Skin epidermis (tissue), 12 donors: ENCODE data around the gene CCDC152.
"Not testable (repeated sequence)": the region's sequence is repeated elsewhere in the genome, so short reads cannot be mapped to it uniquely, and the experiment has no call there.

ENCODE experiments used
- H3K27ac ChIP-seq, 21 experiments: fragments of 200-600 bp; sonication (generic) in 11 of 21; one replicate each; pipeline ENCODE4 v1.5.0; 2020; ENCODE audit warnings: mild to moderate bottlenecking in 3 of 21, inconsistent platforms in 2 of 21, moderate library complexity in 2 of 21
- H3K4me3 ChIP-seq, 7 experiments: fragments of 200-600 bp; sonication (generic) in 2 of 7; one replicate each; pipeline ENCODE4 v1.5.0; 2020; ENCODE audit warnings: inconsistent platforms in 2 of 7, mild to moderate bottlenecking in 2 of 7, moderate library complexity in 1 of 7

CCDC152 gene

GRCh38 chr5:42808888-42809611 lies 52.4 kb downstream of the CCDC152 start:
- Histone ChIP-seq H3K4me3 (peak overlapping the region in 5 of 7 experiments; percentile 5 to 50 (median 32)), H3K27ac (peak overlapping the region in 8 of 21 experiments; percentile 3 to 82 (median 22))

DNA sequence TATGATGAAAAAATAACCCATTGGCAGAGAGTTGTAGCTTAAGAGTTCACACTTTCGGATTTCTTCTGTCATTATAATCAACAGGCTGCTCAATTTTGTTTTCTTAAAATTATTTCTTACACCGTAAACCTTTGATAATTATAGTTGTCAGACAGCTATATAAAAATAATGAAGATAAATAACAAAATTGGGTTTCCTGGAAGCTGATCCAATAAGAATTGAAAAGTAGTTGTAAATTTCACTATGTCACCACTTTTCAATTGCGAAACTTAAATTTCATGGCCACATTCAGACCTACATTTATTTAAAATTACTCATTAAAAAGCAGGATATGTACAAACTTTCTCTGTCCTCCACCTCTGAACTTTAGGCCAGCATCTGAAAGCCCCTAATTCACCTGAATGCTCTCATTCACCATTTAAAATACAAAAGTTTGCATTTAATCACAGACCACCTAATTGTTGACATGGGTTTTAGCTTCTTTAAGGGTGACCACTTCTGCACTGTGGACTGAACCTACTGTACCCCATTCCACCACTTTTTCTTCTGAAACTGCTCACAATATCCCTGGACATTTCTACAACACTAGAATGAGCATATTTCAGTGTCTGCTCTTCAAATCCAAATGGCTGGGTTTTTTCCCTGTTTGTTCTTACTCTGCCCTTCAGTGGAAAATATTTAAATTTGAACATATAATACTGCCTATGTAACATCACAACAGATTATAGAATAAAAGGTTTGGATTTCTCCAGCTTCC lies 54.4 kb downstream of the CCDC152 start:
- Histone ChIP-seq H3K27ac (peak overlapping the region in 20 of 21 experiments; percentile 29 to 88 (median 82)), H3K4me3 (peak overlapping the region; percentile 23 to 50 (median 37))

GRCh38 chr5:42811591-42812446 lies 55.2 kb downstream of the CCDC152 start, which contains the start of gene SELENOP:
Gene SELENOP (minus strand): TSS chr5:42811892. CDS start chr5:42808353, 3,539 bp downstream.
- peak within 1 kb of the TSS; percentile 23 to 50 (median 37) for H3K4me3 ChIP-seq
- peak within 1 kb of the TSS in 20 of 21 experiments; percentile 29 to 88 (median 82) for H3K27ac ChIP-seq

- Histone ChIP-seq H3K27ac (peak overlapping the region in 15 of 21 experiments; percentile 76 to 88 (median 82)), H3K4me3 (no peak overlapping the region)
Measured at GRCh38 chr5:42812620-42813019, 56.0 kb downstream of the CCDC152 start.

DNA sequence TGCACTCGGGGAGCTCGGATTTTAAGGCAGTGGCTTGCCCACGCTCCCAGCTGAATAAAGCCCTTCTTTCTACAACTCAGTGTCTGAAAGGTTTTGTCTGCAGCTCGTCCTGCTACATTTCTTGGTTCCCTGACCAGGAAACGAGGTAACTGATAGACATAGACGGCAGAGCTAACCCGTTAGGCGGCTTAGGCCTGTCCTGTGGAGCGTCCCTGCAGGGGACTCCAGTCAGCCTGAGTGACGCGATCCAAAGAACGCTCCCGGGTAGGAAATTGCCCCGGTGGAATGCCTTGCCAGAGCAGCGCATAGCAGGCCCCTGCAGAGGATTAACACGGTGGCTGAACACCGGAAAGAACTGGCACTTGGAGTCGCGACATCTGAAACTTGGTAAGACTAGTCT lies 56.9 kb downstream of the CCDC152 start:
- H3K4me3 ChIP-seq: no peak overlapping the region

DNA sequence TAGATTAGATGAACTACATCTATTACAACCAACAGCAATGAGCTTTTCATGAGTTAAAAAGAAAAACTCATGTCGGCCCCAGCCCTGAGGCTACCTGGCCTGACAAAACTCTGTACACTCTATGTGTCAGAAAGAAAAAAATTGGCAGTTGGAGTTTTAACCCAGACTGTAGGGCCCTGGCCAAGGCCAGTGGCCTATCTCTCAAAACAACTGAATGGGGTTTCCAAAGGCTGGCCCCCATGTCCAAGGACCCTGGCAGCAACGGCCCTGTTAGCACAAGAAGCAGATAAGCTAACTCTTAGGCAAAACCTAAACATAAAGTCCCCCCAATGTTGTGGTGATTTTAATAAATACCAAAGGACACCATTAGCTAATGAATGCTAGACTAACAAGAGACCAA lies 59.9 kb downstream of the CCDC152 start:
- not testable (repeated sequence) for H3K27ac ChIP-seq, H3K4me3 ChIP-seq

More for the DNA sequence above, 56.9 kb downstream of the CCDC152 start:
- H3K27ac ChIP-seq: peak overlapping the region in 3 of 21 experiments; percentile 24 to 76 (median 63)

- H3K27ac ChIP-seq: no peak overlapping the region
Measured at GRCh38 chr5:42819745-42820144, 63.1 kb downstream of the CCDC152 start.

GRCh38 chr5:42822548-42822947 lies 65.9 kb downstream of the CCDC152 start:
- Histone ChIP-seq H3K4me3 (no peak overlapping the region), H3K27ac (no peak overlapping the region)

More at GRCh38 chr5:42819745-42820144, 63.1 kb downstream of the CCDC152 start:
- no peak overlapping the region for H3K4me3 ChIP-seq

- Histone ChIP-seq H3K27ac (no peak overlapping the region), H3K4me3 (no peak overlapping the region)
Measured at GRCh38 chr5:42824347-42824976, 67.8 kb downstream of the CCDC152 start.

DNA sequence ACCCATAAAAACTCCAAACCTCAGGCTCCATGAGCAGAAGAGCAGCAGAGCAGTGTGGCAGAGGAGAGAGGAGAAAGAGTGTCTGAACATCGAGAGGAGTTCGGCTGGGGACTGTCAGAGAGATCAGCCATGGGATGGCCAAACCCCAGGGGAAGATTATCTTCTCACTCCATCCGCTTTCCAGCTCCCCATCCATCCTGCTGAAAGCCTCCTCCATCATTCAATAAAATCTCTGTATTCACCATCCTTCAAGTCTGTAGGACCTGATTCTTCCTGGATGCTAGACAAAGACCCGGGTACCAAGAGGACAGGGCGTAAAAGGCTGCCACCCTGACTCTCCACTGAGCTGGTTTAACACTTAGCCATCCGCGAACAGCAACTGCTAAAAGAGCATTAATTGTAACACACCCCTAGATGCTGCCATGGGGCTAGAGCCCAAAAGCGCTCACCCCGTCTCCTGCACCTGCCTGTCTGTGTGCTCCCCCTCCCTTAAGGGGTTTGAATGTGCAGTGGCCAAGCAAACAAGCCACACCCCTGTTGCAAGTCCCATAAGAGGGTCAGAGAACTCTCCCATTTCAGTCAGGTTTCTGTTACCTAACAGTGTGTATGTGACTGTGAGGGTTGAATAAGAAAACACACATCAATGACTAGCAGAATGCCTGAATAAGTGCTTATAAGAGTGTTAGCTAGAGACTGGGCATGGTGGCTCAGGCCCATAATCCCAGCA lies 69.0 kb downstream of the CCDC152 start:
- Histone ChIP-seq H3K27ac (no peak overlapping the region), H3K4me3 (no peak overlapping the region)

DNA sequence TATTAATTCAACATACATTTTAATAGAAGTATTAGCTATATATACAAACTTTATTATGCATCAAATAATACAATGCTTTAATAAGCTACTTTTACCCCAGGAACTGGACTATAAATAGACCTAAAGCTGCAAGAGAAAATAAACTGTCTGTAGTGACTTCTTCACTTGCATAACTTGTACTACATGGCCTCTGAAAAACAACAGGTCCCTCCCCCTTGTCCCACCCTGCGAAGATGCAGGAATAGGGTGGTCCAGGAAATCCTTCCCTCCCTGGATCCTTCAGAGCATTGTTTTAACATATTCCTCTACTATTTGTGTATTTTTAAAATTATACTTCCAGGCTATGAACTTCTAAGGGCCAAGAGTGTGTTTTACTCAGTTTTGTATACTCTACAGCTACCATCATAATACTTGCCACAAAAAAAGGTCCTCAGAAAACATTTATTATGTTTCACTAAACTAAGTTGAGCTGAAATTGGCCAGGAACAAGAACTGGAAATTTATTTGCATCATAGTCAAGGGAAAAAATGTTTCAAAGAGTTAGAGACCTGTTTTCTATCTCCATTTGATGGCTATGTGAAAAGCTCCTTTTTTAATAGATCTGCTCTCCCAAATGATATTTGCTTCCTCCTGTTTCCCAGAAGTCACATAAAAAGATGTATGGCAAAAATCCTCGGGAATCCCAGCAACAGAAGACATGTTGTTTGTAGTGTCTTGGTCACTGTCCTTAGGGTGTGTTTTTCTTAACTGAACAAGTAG lies 70.3 kb downstream of the CCDC152 start:
- H3K4me3 ChIP-seq: no peak overlapping the region
- H3K27ac ChIP-seq: no peak overlapping the region

DNA sequence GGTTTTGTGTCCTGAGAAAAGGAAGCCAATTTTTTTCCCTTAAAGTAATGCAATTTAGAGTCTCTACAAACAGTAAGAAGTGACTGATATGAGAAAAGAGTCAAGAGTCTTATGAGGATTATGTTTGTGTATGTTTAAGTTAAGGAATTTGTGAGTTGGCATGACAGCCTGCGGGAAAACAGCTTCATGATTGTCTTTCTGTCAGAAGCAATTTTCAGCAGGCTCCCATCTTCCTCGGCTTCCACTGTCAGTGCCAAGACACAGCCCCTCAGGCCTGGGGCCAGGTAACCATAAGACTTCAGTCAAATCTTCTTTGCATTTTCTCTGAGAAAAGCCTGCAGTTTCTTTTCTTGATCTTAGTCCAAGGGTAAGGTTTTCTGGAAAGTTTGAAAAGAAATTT lies 72.1 kb downstream of the CCDC152 start:
- no peak overlapping the region for H3K4me3 ChIP-seq
- peak overlapping the region in 1 of 21 experiments; percentile 42 for H3K27ac ChIP-seq

- no peak overlapping the region for H3K27ac ChIP-seq
- no peak overlapping the region for H3K4me3 ChIP-seq
Measured at GRCh38 chr5:42830924-42831323, 74.3 kb downstream of the CCDC152 start.

GRCh38 chr5:42832060-42832459 lies 75.4 kb downstream of the CCDC152 start:
- no peak overlapping the region for H3K27ac ChIP-seq
- no peak overlapping the region for H3K4me3 ChIP-seq

DNA sequence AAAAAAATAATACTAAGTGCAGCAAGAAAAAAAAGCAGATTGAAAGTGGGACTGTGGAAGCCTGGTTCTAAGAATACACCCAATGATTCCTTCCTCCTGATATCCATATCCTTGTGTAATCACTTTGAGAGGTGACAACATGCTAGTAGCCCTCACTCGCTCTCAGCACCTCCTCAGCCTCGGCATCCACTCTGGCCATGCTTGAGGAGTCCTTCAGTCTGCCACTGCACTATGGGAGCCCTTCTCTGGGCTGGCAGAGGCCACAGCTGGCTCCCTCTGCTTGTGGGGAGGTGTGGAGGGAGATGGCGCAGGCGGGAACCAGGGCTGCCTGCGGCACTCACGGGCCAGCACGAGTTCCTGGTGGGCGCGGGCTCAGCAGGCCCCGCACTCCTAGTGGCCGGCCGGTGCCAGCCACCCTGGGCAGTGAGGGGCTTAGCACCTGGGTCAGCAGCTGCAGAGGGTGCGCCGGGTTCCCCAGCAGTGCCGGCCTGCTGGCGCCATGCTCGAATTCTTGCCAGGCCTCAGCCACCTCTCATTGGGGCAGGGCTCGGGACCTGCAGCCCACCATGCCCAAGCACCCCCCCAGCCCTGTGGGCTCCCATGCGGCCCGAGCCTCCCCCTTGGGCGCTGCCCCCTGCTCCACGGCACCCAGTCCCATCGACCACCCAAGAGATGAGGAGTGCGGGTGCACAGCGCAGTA lies 79.6 kb downstream of the CCDC152 start:
- Histone ChIP-seq H3K27ac (no peak overlapping the region), H3K4me3 (no peak overlapping the region)

DNA sequence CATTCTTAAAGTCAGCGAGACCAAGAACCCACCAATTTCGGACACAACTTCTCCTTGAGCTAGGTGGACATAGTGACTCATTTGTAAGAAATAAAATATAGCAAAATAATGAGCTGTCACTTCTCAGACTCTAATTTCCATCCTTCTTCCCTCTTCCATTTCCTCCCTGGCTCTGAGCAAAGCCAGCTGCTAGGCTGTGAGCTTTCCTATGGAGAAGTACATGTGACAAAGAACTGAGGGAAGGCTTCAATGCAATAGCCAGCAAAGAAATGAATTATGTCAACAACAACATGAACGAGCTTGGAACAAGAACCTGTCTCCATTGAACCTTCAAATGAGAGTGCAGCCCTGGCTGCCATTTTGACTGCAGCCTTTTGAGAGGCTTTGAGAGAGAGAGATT lies 81.0 kb downstream of the CCDC152 start:
- no peak overlapping the region for H3K4me3 ChIP-seq
- no peak overlapping the region for H3K27ac ChIP-seq

DNA sequence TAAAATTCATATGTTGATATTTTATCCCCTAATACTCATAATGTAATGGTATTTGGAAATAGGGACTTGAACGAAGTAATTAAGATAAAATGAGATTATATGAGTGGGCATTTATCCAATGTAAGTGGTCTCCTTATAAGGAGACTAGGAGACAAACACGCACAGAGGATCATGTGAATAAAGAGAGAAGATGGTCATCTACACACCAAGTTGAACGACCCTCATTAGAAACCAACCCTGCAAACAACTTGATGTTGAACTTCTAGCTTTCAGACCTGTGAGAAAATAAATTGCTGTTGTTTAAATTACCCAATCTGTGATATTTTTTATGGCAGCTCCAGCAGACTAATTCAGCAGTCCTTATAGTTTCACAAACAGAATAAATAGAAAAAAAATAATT lies 82.6 kb downstream of the CCDC152 start:
- Histone ChIP-seq H3K4me3 (no peak overlapping the region), H3K27ac (no peak overlapping the region)
